WTC11 (cell line): ENCODE results near the gene DOCK1. TPM values are rescaled to one million over a fixed set of nuclear protein-coding genes. Genes with fewer than 3 reads are reported as not detected.

Source experiments
- ATAC-seq: fragments of 200-7000 bp; cut with Tn5 transposase; 2 replicates; pipeline ENCODE4 v1.10.0; 2021; ENCODE audit warnings: mild to moderate bottlenecking, moderate library complexity
- CTCF ChIA-PET: fragments of 300-600 bp; sonication (Branson Sonifier 250); formaldehyde crosslinking; loops from one replicate; lab custom pipeline; 2021; ENCODE audit warnings: antibody characterized with exemption; lab: Charles Lee
- POLR2A ChIA-PET: fragments of 350-600 bp; sonication (Branson Sonifier 250); formaldehyde crosslinking; loops from one replicate; lab custom pipeline; 2021; ENCODE audit warnings: antibody characterized with exemption; lab: Charles Lee
- DNase-seq: peaks from one replicate; pipeline ENCODE4 v3.0.0; 2021; ENCODE audit warnings: low spot score
- H3K27ac Mint-ChIP-seq: 2 replicates; pipeline ENCODE4 v1.8.0; 2021; ENCODE audit warnings: mixed read lengths
- H3K27me3 Mint-ChIP-seq: 2 replicates; pipeline ENCODE4 v1.8.0; 2021; ENCODE audit warnings: low read depth, mild to moderate bottlenecking, moderate library complexity, mixed read lengths
- H3K36me3 Mint-ChIP-seq: 2 replicates; pipeline ENCODE4 v1.8.0; 2021; ENCODE audit warnings: mixed read lengths
- H3K4me1 Mint-ChIP-seq: 2 replicates; pipeline ENCODE4 v1.8.0; 2022; ENCODE audit warnings: mixed read lengths
- H3K4me3 Mint-ChIP-seq: 2 replicates; pipeline ENCODE4 v1.8.0; 2021; ENCODE audit warnings: mild to moderate bottlenecking, moderate library complexity, mixed read lengths
- H3K9me3 Mint-ChIP-seq: 2 replicates; pipeline ENCODE4 v1.8.0; 2021; ENCODE audit warnings: mixed read lengths
- CBFB ChIP-seq: sonication (generic); formaldehyde crosslinking; IDR thresholded peaks from 2 replicates; pipeline ENCODE4 v1.8.1; 2022; ENCODE audit warnings: mild to moderate bottlenecking, low read depth, missing genetic modification reagents
- CREB1 ChIP-seq: sonication (generic); formaldehyde crosslinking; IDR thresholded peaks from 2 replicates; pipeline ENCODE4 v1.8.0; 2023; ENCODE audit warnings: mild to moderate bottlenecking, missing genetic modification reagents
- ETV6 ChIP-seq: sonication (generic); formaldehyde crosslinking; IDR thresholded peaks from 2 replicates; pipeline ENCODE4 v1.8.1; 2022; ENCODE audit warnings: mild to moderate bottlenecking, missing genetic modification reagents
- KAT7 ChIP-seq: sonication (generic); formaldehyde crosslinking; IDR thresholded peaks from 2 replicates; pipeline ENCODE4 v1.8.1; 2023; ENCODE audit warnings: missing genetic modification reagents, mild to moderate bottlenecking, borderline replicate concordance
- RELA ChIP-seq: sonication (generic); formaldehyde crosslinking; IDR thresholded peaks from 2 replicates; pipeline ENCODE4 v1.8.1; 2022; ENCODE audit warnings: missing genetic modification reagents, mild to moderate bottlenecking, borderline replicate concordance
- TP53 ChIP-seq: sonication (generic); formaldehyde crosslinking; IDR thresholded peaks from 2 replicates; pipeline ENCODE4 v1.8.1; 2023; ENCODE audit warnings: mild to moderate bottlenecking, missing genetic modification reagents
- ZNF121 ChIP-seq: sonication (generic); formaldehyde crosslinking; IDR thresholded peaks from 2 replicates; pipeline ENCODE4 v1.8.0; 2023; ENCODE audit warnings: missing genetic modification reagents
- ZNF219 ChIP-seq: sonication (generic); formaldehyde crosslinking; IDR thresholded peaks from 2 replicates; pipeline ENCODE4 v1.8.0; 2023; ENCODE audit warnings: missing genetic modification reagents, mild to moderate bottlenecking, borderline replicate concordance
- ZNF232 ChIP-seq: sonication (generic); formaldehyde crosslinking; IDR thresholded peaks from 2 replicates; pipeline ENCODE4 v1.8.0; 2022; ENCODE audit warnings: mild to moderate bottlenecking, missing genetic modification reagents
- ZNF263 ChIP-seq: sonication (generic); formaldehyde crosslinking; IDR thresholded peaks from 2 replicates; pipeline ENCODE4 v1.8.1; 2022; ENCODE audit warnings: low read depth, mild to moderate bottlenecking, moderate library complexity, missing genetic modification reagents
- total RNA-seq: library from RNA; stranded (reverse); gene quantifications from 3 replicates; pipeline ENCODE4 v1.2.3, GENCODE V29; 2021
- TF ChIP-seq, protein P1 (sequence below): sonication (generic); formaldehyde crosslinking; IDR thresholded peaks from 2 replicates; pipeline ENCODE4 v1.8.1; 2022; ENCODE audit warnings: low read depth, missing genetic modification reagents, borderline replicate concordance
- TF ChIP-seq, protein P2 (sequence below): fragments of 250-450 bp; sonication (Bioruptor Pico); IDR thresholded peaks from 2 replicates; pipeline ENCODE4 v1.9.0; 2021; ENCODE audit warnings: moderate library complexity, mild to moderate bottlenecking, inconsistent platforms, borderline replicate concordance
- TF ChIP-seq, protein P3 (sequence below): sonication (generic); formaldehyde crosslinking; IDR thresholded peaks from 2 replicates; pipeline ENCODE4 v1.8.1; 2023; ENCODE audit warnings: mild to moderate bottlenecking, missing genetic modification reagents, moderate library complexity
- TF ChIP-seq, protein P4 (sequence below): sonication (generic); formaldehyde crosslinking; IDR thresholded peaks from 2 replicates; pipeline ENCODE4 v1.8.0; 2022; ENCODE audit warnings: missing genetic modification reagents
- TF ChIP-seq, protein P5 (sequence below): sonication (generic); formaldehyde crosslinking; IDR thresholded peaks from 2 replicates; pipeline ENCODE4 v1.8.1; 2023; ENCODE audit warnings: mild to moderate bottlenecking, moderate library complexity, missing genetic modification reagents
- TF ChIP-seq, protein P6 (sequence below): sonication (generic); formaldehyde crosslinking; conservative IDR thresholded peaks from 2 replicates; pipeline ENCODE4 v1.8.1; 2022; ENCODE audit warnings: mild to moderate bottlenecking, missing genetic modification reagents
- TF ChIP-seq, protein P7 (sequence below): sonication (generic); formaldehyde crosslinking; IDR thresholded peaks from 2 replicates; pipeline ENCODE4 v1.8.0; 2023; ENCODE audit warnings: mild to moderate bottlenecking, missing genetic modification reagents
- TF ChIP-seq, protein P8 (sequence below): sonication (generic); formaldehyde crosslinking; IDR thresholded peaks from 2 replicates; pipeline ENCODE4 v1.8.1; 2023; ENCODE audit warnings: mild to moderate bottlenecking, missing genetic modification reagents, borderline replicate concordance
- TF ChIP-seq, protein P9 (sequence below): sonication (generic); formaldehyde crosslinking; IDR thresholded peaks from 2 replicates; pipeline ENCODE4 v1.8.1; 2023; ENCODE audit warnings: mild to moderate bottlenecking, missing genetic modification reagents

The DOCK1 gene
- total RNA-seq, 1 experiment from 2014 or later, result 52.1 TPM

DNA sequence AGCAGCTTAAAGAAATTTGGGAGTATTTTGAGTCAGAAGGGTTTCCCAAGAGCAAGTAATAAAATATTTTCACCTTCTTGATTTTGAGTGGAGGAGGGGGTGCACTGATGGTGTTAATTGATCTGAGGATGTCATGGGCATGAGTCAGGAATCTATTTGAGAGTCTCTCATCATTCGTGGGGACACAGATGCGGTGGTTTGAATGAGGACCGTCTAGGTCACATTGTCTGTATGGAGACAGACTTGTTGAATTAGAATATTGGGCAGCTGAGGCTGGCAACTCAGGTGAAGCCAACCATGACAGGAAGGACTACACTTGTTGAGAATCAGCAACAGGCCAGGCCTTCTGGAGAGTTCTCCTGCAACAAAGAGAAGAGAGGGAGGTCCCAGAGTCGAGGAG is 164.2 kb downstream of the DOCK1 start (continued):
- TF ChIP-seq, protein P1, sequence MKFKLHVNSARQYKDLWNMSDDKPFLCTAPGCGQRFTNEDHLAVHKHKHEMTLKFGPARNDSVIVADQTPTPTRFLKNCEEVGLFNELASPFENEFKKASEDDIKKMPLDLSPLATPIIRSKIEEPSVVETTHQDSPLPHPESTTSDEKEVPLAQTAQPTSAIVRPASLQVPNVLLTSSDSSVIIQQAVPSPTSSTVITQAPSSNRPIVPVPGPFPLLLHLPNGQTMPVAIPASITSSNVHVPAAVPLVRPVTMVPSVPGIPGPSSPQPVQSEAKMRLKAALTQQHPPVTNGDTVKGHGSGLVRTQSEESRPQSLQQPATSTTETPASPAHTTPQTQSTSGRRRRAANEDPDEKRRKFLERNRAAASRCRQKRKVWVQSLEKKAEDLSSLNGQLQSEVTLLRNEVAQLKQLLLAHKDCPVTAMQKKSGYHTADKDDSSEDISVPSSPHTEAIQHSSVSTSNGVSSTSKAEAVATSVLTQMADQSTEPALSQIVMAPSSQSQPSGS (CRISPR knock-in tag), result no peak
- TF ChIP-seq, protein P2, sequence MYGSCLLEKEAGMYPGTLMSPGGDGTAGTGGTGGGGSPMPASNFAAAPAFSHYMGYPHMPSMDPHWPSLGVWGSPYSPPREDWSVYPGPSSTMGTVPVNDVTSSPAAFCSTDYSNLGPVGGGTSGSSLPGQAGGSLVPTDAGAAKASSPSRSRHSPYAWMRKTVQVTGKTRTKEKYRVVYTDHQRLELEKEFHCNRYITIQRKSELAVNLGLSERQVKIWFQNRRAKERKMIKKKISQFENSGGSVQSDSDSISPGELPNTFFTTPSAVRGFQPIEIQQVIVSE (CRISPR knock-in tag), result no peak
- TF ChIP-seq ZNF263 (no peak), KAT7 (CRISPR knock-in tag) (no peak)
- TF ChIP-seq, protein P3, sequence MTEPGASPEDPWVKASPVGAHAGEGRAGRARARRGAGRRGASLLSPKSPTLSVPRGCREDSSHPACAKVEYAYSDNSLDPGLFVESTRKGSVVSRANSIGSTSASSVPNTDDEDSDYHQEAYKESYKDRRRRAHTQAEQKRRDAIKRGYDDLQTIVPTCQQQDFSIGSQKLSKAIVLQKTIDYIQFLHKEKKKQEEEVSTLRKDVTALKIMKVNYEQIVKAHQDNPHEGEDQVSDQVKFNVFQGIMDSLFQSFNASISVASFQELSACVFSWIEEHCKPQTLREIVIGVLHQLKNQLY (CRISPR knock-in tag), result no peak

DNA sequence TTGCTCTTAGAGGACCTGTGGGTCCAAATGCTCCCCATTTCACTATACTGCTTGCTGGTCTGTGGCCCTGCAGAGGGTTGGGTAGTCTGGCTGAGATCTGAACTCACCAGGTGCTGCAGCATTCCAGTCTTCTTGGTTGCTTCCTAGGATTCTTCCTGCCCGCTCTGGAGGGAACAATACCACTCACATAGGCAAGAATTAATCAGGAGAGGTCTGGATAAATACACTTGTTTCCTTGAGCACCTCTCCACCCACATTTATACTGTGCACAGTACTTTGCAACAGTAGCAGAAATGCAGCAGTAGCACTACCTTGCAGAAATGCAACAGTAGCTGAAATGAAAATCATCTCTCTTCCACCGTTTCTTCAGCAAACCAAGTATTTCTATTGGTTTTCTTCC is 165.9 kb downstream of the DOCK1 start:
- no peak overlapping the region for H3K27ac Mint-ChIP-seq
- no peaks in the 10 kb centered on the region for H3K27me3 Mint-ChIP-seq
- CTCF ChIA-PET, result no interaction called here
- ATAC-seq (no peak), DNase-seq (no peak)
- no peaks in the 10 kb centered on the region for H3K4me1 Mint-ChIP-seq
- POLR2A ChIA-PET, result no interaction called here
- H3K9me3 Mint-ChIP-seq, result no peaks in the 10 kb centered on the region
- no peak overlapping the region for H3K4me3 Mint-ChIP-seq
- H3K36me3 Mint-ChIP-seq, result peaks cover 75% of the 10 kb centered on the region
- TF ChIP-seq, protein P4, sequence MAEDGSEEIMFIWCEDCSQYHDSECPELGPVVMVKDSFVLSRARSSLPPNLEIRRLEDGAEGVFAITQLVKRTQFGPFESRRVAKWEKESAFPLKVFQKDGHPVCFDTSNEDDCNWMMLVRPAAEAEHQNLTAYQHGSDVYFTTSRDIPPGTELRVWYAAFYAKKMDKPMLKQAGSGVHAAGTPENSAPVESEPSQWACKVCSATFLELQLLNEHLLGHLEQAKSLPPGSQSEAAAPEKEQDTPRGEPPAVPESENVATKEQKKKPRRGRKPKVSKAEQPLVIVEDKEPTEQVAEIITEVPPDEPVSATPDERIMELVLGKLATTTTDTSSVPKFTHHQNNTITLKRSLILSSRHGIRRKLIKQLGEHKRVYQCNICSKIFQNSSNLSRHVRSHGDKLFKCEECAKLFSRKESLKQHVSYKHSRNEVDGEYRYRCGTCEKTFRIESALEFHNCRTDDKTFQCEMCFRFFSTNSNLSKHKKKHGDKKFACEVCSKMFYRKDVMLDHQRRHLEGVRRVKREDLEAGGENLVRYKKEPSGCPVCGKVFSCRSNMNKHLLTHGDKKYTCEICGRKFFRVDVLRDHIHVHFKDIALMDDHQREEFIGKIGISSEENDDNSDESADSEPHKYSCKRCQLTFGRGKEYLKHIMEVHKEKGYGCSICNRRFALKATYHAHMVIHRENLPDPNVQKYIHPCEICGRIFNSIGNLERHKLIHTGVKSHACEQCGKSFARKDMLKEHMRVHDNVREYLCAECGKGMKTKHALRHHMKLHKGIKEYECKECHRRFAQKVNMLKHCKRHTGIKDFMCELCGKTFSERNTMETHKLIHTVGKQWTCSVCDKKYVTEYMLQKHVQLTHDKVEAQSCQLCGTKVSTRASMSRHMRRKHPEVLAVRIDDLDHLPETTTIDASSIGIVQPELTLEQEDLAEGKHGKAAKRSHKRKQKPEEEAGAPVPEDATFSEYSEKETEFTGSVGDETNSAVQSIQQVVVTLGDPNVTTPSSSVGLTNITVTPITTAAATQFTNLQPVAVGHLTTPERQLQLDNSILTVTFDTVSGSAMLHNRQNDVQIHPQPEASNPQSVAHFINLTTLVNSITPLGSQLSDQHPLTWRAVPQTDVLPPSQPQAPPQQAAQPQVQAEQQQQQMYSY (CRISPR knock-in tag), result no peak
- TF ChIP-seq CBFB (CRISPR knock-in tag), result no peak
- TF ChIP-seq, protein P5, sequence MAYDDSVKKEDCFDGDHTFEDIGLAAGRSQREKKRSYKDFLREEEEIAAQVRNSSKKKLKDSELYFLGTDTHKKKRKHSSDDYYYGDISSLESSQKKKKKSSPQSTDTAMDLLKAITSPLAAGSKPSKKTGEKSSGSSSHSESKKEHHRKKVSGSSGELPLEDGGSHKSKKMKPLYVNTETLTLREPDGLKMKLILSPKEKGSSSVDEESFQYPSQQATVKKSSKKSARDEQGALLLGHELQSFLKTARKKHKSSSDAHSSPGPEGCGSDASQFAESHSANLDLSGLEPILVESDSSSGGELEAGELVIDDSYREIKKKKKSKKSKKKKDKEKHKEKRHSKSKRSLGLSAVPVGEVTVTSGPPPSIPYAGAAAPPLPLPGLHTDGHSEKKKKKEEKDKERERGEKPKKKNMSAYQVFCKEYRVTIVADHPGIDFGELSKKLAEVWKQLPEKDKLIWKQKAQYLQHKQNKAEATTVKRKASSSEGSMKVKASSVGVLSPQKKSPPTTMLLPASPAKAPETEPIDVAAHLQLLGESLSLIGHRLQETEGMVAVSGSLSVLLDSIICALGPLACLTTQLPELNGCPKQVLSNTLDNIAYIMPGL (CRISPR knock-in tag), result no peak
- TF ChIP-seq CREB1 (CRISPR knock-in tag), result no peak
- no peak for TF ChIP-seq ZNF219 (CRISPR knock-in tag)
- TF ChIP-seq, protein P6, sequence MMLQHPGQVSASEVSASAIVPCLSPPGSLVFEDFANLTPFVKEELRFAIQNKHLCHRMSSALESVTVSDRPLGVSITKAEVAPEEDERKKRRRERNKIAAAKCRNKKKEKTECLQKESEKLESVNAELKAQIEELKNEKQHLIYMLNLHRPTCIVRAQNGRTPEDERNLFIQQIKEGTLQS, result no peak
- TF ChIP-seq, protein P7, sequence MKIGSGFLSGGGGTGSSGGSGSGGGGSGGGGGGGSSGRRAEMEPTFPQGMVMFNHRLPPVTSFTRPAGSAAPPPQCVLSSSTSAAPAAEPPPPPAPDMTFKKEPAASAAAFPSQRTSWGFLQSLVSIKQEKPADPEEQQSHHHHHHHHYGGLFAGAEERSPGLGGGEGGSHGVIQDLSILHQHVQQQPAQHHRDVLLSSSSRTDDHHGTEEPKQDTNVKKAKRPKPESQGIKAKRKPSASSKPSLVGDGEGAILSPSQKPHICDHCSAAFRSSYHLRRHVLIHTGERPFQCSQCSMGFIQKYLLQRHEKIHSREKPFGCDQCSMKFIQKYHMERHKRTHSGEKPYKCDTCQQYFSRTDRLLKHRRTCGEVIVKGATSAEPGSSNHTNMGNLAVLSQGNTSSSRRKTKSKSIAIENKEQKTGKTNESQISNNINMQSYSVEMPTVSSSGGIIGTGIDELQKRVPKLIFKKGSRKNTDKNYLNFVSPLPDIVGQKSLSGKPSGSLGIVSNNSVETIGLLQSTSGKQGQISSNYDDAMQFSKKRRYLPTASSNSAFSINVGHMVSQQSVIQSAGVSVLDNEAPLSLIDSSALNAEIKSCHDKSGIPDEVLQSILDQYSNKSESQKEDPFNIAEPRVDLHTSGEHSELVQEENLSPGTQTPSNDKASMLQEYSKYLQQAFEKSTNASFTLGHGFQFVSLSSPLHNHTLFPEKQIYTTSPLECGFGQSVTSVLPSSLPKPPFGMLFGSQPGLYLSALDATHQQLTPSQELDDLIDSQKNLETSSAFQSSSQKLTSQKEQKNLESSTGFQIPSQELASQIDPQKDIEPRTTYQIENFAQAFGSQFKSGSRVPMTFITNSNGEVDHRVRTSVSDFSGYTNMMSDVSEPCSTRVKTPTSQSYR (CRISPR knock-in tag), result no peak
- TF ChIP-seq ZNF232 (CRISPR knock-in tag), result no peak
- TF ChIP-seq, protein P8, sequence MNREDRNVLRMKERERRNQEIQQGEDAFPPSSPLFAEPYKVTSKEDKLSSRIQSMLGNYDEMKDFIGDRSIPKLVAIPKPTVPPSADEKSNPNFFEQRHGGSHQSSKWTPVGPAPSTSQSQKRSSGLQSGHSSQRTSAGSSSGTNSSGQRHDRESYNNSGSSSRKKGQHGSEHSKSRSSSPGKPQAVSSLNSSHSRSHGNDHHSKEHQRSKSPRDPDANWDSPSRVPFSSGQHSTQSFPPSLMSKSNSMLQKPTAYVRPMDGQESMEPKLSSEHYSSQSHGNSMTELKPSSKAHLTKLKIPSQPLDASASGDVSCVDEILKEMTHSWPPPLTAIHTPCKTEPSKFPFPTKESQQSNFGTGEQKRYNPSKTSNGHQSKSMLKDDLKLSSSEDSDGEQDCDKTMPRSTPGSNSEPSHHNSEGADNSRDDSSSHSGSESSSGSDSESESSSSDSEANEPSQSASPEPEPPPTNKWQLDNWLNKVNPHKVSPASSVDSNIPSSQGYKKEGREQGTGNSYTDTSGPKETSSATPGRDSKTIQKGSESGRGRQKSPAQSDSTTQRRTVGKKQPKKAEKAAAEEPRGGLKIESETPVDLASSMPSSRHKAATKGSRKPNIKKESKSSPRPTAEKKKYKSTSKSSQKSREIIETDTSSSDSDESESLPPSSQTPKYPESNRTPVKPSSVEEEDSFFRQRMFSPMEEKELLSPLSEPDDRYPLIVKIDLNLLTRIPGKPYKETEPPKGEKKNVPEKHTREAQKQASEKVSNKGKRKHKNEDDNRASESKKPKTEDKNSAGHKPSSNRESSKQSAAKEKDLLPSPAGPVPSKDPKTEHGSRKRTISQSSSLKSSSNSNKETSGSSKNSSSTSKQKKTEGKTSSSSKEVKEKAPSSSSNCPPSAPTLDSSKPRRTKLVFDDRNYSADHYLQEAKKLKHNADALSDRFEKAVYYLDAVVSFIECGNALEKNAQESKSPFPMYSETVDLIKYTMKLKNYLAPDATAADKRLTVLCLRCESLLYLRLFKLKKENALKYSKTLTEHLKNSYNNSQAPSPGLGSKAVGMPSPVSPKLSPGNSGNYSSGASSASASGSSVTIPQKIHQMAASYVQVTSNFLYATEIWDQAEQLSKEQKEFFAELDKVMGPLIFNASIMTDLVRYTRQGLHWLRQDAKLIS (CRISPR knock-in tag), result no peak
- TF ChIP-seq, protein P9, sequence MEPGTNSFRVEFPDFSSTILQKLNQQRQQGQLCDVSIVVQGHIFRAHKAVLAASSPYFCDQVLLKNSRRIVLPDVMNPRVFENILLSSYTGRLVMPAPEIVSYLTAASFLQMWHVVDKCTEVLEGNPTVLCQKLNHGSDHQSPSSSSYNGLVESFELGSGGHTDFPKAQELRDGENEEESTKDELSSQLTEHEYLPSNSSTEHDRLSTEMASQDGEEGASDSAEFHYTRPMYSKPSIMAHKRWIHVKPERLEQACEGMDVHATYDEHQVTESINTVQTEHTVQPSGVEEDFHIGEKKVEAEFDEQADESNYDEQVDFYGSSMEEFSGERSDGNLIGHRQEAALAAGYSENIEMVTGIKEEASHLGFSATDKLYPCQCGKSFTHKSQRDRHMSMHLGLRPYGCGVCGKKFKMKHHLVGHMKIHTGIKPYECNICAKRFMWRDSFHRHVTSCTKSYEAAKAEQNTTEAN, result no peak
- no peak for TF ChIP-seq ZNF121 (CRISPR knock-in tag)
- no peak for TF ChIP-seq ETV6 (CRISPR knock-in tag)
- no peak for TF ChIP-seq TP53 (CRISPR knock-in tag)
- TF ChIP-seq RELA (CRISPR knock-in tag), result no peak
